ENCODE measurements around the gene TPPP2. TPM values are rescaled to one million over a fixed set of nuclear protein-coding genes. Genes with fewer than 3 reads are reported as not detected.

The TPPP2 gene
- total and polyA plus RNA-seq, 2 of the 4 experiments (the other 2 are of a cell fraction) = not detected

DNA sequence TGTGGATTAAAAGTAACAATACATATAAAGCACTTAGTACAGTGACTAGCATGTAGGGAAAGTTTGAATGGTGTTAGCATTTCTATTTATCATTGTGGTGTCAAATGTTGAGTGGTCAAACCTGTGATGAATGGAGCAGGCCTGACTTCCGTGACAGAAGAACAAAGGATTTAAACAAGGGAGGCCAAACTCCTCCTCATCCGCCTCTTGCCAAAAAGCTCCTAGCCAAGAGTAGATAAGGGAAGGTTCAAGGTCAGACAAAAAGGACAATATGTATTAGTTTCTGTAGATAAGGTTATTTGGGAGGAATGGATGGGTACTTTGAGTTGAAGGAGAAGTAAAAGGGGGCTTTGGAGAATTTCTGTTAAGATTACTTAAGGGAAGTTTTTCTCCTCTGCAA lies 18.6 kb downstream of the TPPP2 start:
- Histone ChIP-seq H3K4ac (ENCODE audit: low read depth, low read length) (no peak overlapping the region), H2BK5ac (ENCODE audit: low read depth, low read length, poor library complexity, severe bottlenecking) (no peak overlapping the region), H3K9ac (ENCODE audit: low read depth, low read length) (no peak overlapping the region), H3K27me3 (ENCODE audit: control insufficient read depth, insufficient read depth, low read length) (peaks cover 15% of the 10 kb centered on the region), H3K36me3 (ENCODE audit: control insufficient read depth, insufficient read depth, low read length) (no peaks in the 10 kb centered on the region), H2BK15ac (ENCODE audit: low read depth, low read length) (no peak overlapping the region), H3K79me1 (ENCODE audit: low read depth in 1 of 2, low read length in 2 of 2) (no peaks in the 10 kb centered on the region), H2AFZ (replicated peaks; ENCODE audit: low read length, poor library complexity) (no peak overlapping the region), H3K14ac (replicated peaks; ENCODE audit: low read depth, low read length) (no peak overlapping the region), H3K4me1 (ENCODE audit: control insufficient read depth, insufficient read depth, low read length) (peaks cover 4% of the 10 kb centered on the region; the same call in 1 of the 2 replicates), H4K5ac (ENCODE audit: low read depth, low read length) (no peak overlapping the region), H3K56ac (ENCODE audit: extremely low read depth, insufficient read depth, low read length) (no peak overlapping the region), H4K91ac (ENCODE audit: insufficient read depth, low read depth, low read length) (no peak overlapping the region), H3K23ac (ENCODE audit: low read depth, low read length) (no peak overlapping the region), H2BK20ac (ENCODE audit: low read depth, low read length) (no peak overlapping the region), H2AK5ac (ENCODE audit: low read depth, low read length) (no peak overlapping the region), H3K4me3 (ENCODE audit: insufficient read depth, low read depth, low read length) (no peak overlapping the region), H3K4me2 (ENCODE audit: low read depth, low read length) (no peak overlapping the region), H4K20me1 (ENCODE audit: insufficient read depth, low read length) (no peaks in the 10 kb centered on the region), H2BK120ac (ENCODE audit: low read depth, low read length) (no peak overlapping the region), H3K9me3 (ENCODE audit: control insufficient read depth, insufficient read depth, low read length) (no peaks in the 10 kb centered on the region), H2AK9ac (replicated peaks; ENCODE audit: low read depth, low read length, poor library complexity) (no peak overlapping the region), H4K8ac (ENCODE audit: low read depth in 2 of 2, low read length in 2 of 2) (no peak overlapping the region), H3K18ac (ENCODE audit: low read depth, low read length) (no peak overlapping the region), H3K27ac (ENCODE audit: insufficient read depth, low read length) (no peak overlapping the region), H3K9me1 (ENCODE audit: insufficient read depth, low read length) (no peaks in the 10 kb centered on the region)
- BruUV-seq (replicated peaks) = no TSS peak
- TF ChIP-seq NFE2L2 (IDR thresholded peaks at IDR 0.05; ENCODE audit: low read depth, low read length) (no peak), CEBPB (IDR thresholded peaks at IDR 0.05; ENCODE audit: low read depth, low read length) (no peak), CTCF (conservative IDR thresholded peaks at IDR 0.05; ENCODE audit: low read depth, low read length) (no peak), POLR2A (IDR thresholded peaks at IDR 0.05; ENCODE audit: low read depth, low read length) (no peak), USF2 (IDR thresholded peaks at IDR 0.05; ENCODE audit: low read depth, low read length) (no peak), CHD1 (IDR thresholded peaks at IDR 0.05; ENCODE audit: low read depth, low read length) (no peak), MAZ (IDR thresholded peaks at IDR 0.05; ENCODE audit: borderline replicate concordance, low read depth, low read length) (no peak), SMC3 (IDR thresholded peaks at IDR 0.05; ENCODE audit: low read depth, low read length) (no peak), RCOR1 (IDR thresholded peaks at IDR 0.05; ENCODE audit: insufficient replicate concordance, low read length) (no peak), BHLHE40 (IDR thresholded peaks at IDR 0.05; ENCODE audit: low read depth, low read length) (no peak), ELK1 (IDR thresholded peaks at IDR 0.05; ENCODE audit: borderline replicate concordance, low read depth, low read length) (no peak)
- no CpG with 5 or more reads among the region's 2 CpGs for WGBS, 2 experiments (ENCODE audit: extremely low coverage in 2 of 2, insufficient read length in 1 of 2)
- ATAC-seq (ENCODE audit: low read depth) (no peak), DNase-seq (no peak)
- in situ Hi-C loops (cut with MboI; ENCODE audit: low sequenced_read_pairs) = no loop called here
- intact Hi-C loops (cut with micrococcal nuclease) = no loop called here
- CTCF ChIA-PET = interaction anchor here (1.7 to 2.6 kb wide), 2 partner anchors 34 to 78 kb away, joined by 6 to 14 read pairs; no protein-coding TSS in a partner anchor
- dilution Hi-C loops (cut with HindIII; ENCODE audit: low sequenced_read_pairs, unreplicated experiment) = no loop called here
- POLR2A ChIA-PET (ENCODE audit: unreplicated experiment) = no interaction called here

All from IMR-90 (cell line).